Muscle of leg (tissue), 11 donors: ENCODE data around the gene ZPBP. TPM values are rescaled to one million over a fixed set of nuclear protein-coding genes. Genes with fewer than 3 reads are reported as not detected.
"Not testable (repeated sequence)": the region's sequence is repeated elsewhere in the genome, so short reads cannot be mapped to it uniquely, and the experiment has no call there.

Experiments
- DNase-seq: peaks from one replicate; pipeline ENCODE4 v3.0.0; 2013
- H3K27ac ChIP-seq: one replicate; pipeline ENCODE4 v1.5.1; 2013; ENCODE audit warnings: mild to moderate bottlenecking, low read length, control low read depth
- H3K27me3 ChIP-seq: one replicate; pipeline ENCODE4 v1.6.1; 2013; ENCODE audit warnings: low read length; ENCODE audit not compliant: control insufficient read depth, insufficient read depth
- H3K36me3 ChIP-seq: one replicate; pipeline ENCODE4 v1.6.1; 2013; ENCODE audit warnings: low read length; ENCODE audit not compliant: control insufficient read depth, insufficient read depth
- H3K4me1 ChIP-seq: one replicate; pipeline ENCODE4 v1.6.1; 2013; ENCODE audit warnings: low read length; ENCODE audit not compliant: control insufficient read depth, insufficient read depth
- H3K4me3 ChIP-seq: one replicate; pipeline ENCODE4 v1.5.1; 2013; ENCODE audit warnings: low read length, control low read depth
- H3K9me3 ChIP-seq: replicated peaks from 2 replicates; pipeline ENCODE4 v1.6.1; 2013; ENCODE audit warnings: low read depth, low read length; ENCODE audit not compliant: control insufficient read depth
- WGBS: methylation state at CpG from one replicate; pipeline ENCODE4 v1.1.5; 2013; ENCODE audit warnings: missing lambda C conversion rate; ENCODE audit not compliant: insufficient coverage; 5-methylcytosine and 5-hydroxymethylcytosine counted together
- polyA plus RNA-seq, 8 donors: library from polyadenylated mRNA; unstranded; fragments of 120-200 nt; gene quantifications; one replicate each; pipeline versions ENCODE4 v1.2.1 to v1.2.3, GENCODE V29; 2013; ENCODE audit warnings: inconsistent platforms in 1 of 8, low replicate concordance in 1 of 8; ENCODE audit not compliant: insufficient read length in 8 of 8, insufficient read depth in 1 of 8
- total RNA-seq: library from RNA; stranded (reverse); fragments of 120-200 nt; gene quantifications from one replicate; pipeline ENCODE4 v1.2.4, GENCODE V29; 2013

Gene ZPBP
- total and polyA plus RNA-seq, 9 donors: not detected

DNA sequence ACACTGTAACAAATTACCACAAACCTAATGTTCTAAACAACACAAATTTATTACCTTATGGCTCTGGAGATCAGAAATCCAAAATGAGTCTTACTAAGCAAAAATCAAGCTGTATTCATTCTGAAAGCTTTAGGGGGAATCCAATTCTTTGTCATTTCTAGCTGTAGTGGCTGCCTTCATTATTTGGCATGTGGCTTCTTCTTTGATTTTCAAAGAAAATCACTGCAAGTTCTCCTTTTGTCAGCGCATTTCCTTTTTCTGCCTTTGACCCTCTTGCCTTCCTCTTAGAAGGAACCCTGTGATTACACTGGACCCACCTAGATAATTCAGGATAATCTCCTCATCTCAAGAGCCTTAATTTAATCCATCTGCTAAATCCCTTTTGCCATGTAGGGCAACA is 36.9 kb downstream of the ZPBP start:
- H3K27me3 ChIP-seq: no peaks in the 10 kb centered on the region
- no peaks in the 10 kb centered on the region for H3K4me1 ChIP-seq
- H3K27ac ChIP-seq: no peak overlapping the region
- DNase-seq: no peak
- WGBS: 86% methylated on average over 1 of the region's 1 CpG
- H3K4me3 ChIP-seq: no peak overlapping the region
- H3K9me3 ChIP-seq: peaks cover 2% of the 10 kb centered on the region
- no peaks in the 10 kb centered on the region for H3K36me3 ChIP-seq

DNA sequence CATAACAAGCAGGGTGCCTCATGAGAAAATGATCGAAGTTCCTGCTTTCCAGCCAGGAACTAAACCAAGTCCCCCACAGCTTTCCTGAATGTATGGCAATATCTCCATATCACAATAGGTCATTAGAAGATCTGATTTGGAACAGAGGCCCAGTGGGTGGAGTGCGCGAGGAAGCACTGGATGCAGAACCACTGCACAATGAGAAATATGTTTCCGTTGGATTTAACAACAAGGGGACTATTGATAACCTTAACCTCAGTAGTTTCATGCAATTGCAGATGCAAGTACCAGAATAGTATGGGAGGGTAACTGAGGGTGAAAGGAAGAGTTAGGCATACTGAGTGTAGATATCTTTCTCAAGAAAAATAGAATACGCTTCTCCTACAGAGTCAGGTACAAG is 45.3 kb downstream of the ZPBP start:
- no peak overlapping the region for H3K4me3 ChIP-seq
- WGBS: no CpG with 5 or more reads among the region's 5 CpGs
- no peaks in the 10 kb centered on the region for H3K36me3 ChIP-seq
- no peaks in the 10 kb centered on the region for H3K4me1 ChIP-seq
- no peak for DNase-seq
- no peaks in the 10 kb centered on the region for H3K9me3 ChIP-seq
- no peak overlapping the region for H3K27ac ChIP-seq
- no peaks in the 10 kb centered on the region for H3K27me3 ChIP-seq

DNA sequence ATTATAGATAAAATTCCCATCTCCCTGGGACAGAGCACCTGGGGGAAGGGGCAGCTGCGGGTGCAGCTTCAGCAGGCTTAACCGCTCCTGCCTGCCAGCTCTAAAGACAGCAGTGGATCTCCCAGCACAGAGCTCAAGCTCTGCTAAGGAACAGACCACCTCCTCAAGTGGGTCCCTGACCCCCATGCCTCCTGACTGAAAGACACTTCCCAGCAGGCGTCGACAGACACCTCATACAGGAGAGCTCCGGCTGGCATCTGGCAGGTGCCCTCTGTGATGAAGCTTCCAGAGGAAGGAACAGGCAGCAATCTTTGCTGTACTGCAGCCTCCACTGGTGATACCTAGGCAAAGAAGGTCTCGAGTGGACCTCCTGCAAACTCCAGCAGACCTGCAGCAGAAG is 51.9 kb downstream of the ZPBP start:
- not testable (repeated sequence) for H3K27ac ChIP-seq, H3K36me3 ChIP-seq, DNase-seq, H3K27me3 ChIP-seq, H3K9me3 ChIP-seq, H3K4me3 ChIP-seq, H3K4me1 ChIP-seq
- 87% methylated on average over 4 of the region's 6 CpGs for WGBS

DNA sequence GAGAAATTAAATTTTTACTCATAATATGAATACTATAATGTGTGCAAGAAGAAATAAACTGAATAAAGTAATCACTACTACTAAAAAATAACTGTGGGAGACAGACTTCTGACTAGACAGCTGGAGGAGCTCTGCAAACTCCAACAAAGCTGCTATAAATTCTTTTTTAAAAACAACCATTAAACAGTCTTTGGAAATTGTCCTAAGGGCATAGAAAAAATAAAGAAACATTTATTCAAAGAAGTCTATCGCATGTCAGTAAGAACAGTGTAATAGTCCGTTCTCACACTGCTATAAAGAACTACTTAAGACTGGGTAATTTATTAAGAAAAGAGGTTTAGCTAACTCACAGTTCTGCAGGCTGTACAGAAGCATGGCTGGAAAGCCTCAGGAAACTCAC is 56.0 kb downstream of the ZPBP start:
- Histone ChIP-seq H3K9me3 (no peaks in the 10 kb centered on the region), H3K36me3 (no peaks in the 10 kb centered on the region), H3K27me3 (no peaks in the 10 kb centered on the region), H3K4me1 (no peaks in the 10 kb centered on the region), H3K4me3 (no peak overlapping the region), H3K27ac (no peak overlapping the region)
- DNase-seq: no peak
- no CpG with 5 or more reads among the region's 2 CpGs for WGBS

DNA sequence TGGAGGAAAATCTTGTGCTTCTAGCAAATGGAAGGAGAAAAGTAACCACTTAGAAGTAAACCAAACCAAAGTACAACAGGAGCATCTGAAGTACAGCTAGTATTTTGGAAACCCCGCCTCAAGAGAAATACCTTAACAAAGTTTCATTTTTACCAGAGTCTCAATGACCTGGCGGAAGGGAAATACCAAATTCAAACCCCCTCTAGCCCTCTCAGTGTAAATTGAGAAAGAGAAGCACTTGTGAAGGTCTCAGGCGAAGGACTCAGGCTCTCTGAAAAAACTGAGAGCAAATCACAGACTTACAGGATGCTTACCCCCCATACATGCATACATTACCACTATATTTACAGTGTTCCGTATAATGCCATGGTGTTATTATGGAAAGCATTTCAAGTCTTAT is 70.1 kb downstream of the ZPBP start:
- Histone ChIP-seq H3K27ac (no peak overlapping the region), H3K4me3 (no peak overlapping the region), H3K36me3 (no peaks in the 10 kb centered on the region), H3K9me3 (no peaks in the 10 kb centered on the region), H3K27me3 (no peaks in the 10 kb centered on the region), H3K4me1 (no peaks in the 10 kb centered on the region)
- WGBS: no CpG with 5 or more reads among the region's 4 CpGs
- no peak for DNase-seq

DNA sequence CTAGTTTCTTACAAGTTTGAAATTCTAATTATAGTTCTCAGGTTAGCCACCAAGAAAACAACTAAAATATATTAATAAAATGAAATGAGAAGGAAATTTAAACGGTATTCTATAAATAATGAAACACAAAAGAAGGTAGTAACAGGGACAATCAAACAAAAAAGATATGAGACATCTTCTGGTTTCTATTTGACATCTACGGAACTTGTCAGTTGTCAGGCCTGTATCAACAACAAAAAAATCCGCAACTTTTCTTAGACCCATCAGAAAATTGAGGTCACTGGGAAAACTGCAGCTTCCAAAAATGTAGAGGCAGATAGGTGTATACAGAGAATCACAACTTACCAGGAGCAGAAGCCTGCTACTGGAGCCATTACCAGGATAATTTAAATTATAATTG is 70.6 kb downstream of the ZPBP start:
- Histone ChIP-seq H3K27ac (no peak overlapping the region), H3K4me1 (no peaks in the 10 kb centered on the region), H3K27me3 (no peaks in the 10 kb centered on the region), H3K9me3 (no peaks in the 10 kb centered on the region), H3K36me3 (no peaks in the 10 kb centered on the region), H3K4me3 (no peak overlapping the region)
- no peak for DNase-seq
- WGBS: no CpG with 5 or more reads among the region's 3 CpGs

DNA sequence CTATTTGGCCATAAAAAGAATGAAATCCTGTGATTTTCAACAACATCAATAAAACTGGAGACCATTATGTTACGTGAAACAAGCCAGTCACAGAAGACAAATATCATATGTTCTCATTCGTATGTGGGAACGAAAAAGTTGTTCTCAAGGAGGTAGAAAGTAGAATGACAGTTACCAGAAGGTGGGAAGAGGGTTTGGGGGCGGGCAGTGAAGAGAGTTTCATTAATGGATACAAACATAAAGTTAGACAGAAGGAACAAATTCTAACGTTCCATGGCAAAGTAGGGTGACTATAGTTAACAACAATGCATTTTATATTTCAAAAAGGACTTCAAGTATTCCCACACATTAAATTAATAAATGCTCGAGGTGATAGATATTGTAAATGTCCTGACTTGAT is 97.4 kb downstream of the ZPBP start:
- Histone ChIP-seq H3K36me3 (no peaks in the 10 kb centered on the region), H3K4me1 (no peaks in the 10 kb centered on the region), H3K4me3 (no peak overlapping the region), H3K27ac (no peak overlapping the region), H3K9me3 (peaks cover 5% of the 10 kb centered on the region), H3K27me3 (no peaks in the 10 kb centered on the region)
- no CpG with 5 or more reads among the region's 6 CpGs for WGBS
- DNase-seq: no peak

DNA sequence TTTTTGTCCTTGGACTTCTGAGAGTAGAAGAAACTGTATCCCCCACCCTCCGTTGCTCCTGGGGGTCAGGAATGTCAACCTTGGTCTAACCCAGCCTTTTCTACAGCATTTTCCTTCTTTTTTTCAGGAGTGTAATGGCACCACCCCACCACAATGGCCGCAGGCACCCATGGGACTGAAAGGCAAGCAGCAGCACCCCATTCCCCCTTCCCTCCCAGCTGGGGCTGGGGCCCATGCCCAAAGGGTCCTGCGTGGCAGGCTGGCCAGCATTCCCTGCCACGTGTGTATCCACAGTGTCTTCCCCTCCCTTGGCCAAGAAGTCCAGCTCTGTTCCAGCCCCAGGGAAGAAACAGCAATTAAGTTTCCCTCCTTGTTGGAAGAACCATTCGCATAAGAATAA is 106.9 kb downstream of the ZPBP start:
- no peak for DNase-seq
- H3K36me3 ChIP-seq: no peaks in the 10 kb centered on the region
- H3K4me1 ChIP-seq: no peaks in the 10 kb centered on the region
- peaks cover 6% of the 10 kb centered on the region for H3K9me3 ChIP-seq
- 95% methylated on average over 3 of the region's 5 CpGs for WGBS
- H3K4me3 ChIP-seq: no peak overlapping the region
- no peaks in the 10 kb centered on the region for H3K27me3 ChIP-seq
- H3K27ac ChIP-seq: no peak overlapping the region

DNA sequence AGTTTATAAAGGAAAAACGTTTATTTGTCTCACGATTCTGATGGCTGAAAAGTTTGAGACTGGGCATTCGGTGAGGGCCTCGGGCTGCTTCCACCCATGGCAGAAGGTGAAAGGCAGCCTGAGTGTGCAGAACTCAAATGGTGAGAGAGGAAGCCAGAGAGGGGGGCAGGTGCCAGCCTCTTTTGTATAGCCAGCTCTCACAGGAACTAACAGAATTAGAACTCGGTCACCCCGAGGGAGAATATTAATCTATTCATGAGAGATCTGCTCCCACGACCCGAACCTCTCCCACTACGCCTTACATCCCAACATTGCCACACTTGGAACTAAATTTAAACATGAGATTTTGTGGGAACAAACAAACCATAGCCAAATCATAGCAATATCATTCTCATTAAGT is 112.6 kb downstream of the ZPBP start:
- WGBS: 88% methylated on average over 4 of the region's 9 CpGs
- H3K36me3 ChIP-seq: no peaks in the 10 kb centered on the region
- no peak for DNase-seq

DNA sequence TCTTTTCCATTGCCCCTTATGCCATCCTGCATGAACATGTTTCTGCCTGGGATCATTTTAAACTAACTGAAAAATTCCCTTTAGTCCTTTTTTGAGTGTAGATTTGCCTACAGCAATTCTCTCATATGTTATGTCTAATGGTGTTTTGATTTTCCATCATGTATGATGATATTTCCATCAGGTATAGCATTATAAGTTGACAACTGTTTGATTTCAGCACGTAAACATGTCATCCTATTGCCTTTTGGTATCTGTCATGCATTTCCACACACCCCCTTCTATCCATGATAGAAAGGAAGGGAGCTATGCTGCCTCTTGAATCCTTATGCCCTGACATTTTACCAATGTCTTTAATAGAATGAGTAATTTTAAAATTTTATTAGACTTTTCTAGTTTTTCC is 116.8 kb downstream of the ZPBP start:
- Histone ChIP-seq H3K9me3 (no peaks in the 10 kb centered on the region), H3K4me1 (no peaks in the 10 kb centered on the region), H3K27me3 (no peaks in the 10 kb centered on the region), H3K36me3 (no peaks in the 10 kb centered on the region), H3K4me3 (no peak overlapping the region), H3K27ac (no peak overlapping the region)
- DNase-seq: no peak
- whole genome bisulfite sequencing: no CpG with 5 or more reads among the region's 1 CpG

More for the DNA sequence above, 112.6 kb downstream of the ZPBP start:
- no peak overlapping the region for H3K27ac ChIP-seq
- no peak overlapping the region for H3K4me3 ChIP-seq
- H3K4me1 ChIP-seq: no peaks in the 10 kb centered on the region
- H3K9me3 ChIP-seq: no peaks in the 10 kb centered on the region
- H3K27me3 ChIP-seq: no peaks in the 10 kb centered on the region

DNA sequence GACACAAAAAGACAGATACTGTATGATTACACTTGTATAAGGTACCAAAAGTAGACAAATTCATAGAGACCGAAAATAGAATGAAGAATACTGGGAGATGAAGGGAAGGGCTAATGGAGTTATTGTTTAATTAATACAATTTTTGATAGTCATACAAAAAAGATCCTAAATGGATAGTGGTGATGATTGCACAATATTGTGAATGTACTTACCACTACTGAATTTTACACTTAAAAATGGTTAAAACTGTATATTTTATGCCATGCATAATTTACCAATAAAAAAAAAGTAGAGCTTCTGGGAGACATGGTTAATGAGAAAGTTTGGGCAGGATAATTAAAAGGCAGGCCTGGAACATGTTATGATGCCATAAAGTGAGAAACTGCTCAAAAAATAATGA is 119.0 kb downstream of the ZPBP start:
- H3K4me3 ChIP-seq: no peak overlapping the region
- no peaks in the 10 kb centered on the region for H3K36me3 ChIP-seq
- no peak for DNase-seq
- WGBS: no CpG with 5 or more reads among the region's 1 CpG
- no peaks in the 10 kb centered on the region for H3K4me1 ChIP-seq
- no peaks in the 10 kb centered on the region for H3K9me3 ChIP-seq
- no peak overlapping the region for H3K27ac ChIP-seq
- H3K27me3 ChIP-seq: no peaks in the 10 kb centered on the region
